Measurements from ENCODE around the gene DOCK7.

DNA sequence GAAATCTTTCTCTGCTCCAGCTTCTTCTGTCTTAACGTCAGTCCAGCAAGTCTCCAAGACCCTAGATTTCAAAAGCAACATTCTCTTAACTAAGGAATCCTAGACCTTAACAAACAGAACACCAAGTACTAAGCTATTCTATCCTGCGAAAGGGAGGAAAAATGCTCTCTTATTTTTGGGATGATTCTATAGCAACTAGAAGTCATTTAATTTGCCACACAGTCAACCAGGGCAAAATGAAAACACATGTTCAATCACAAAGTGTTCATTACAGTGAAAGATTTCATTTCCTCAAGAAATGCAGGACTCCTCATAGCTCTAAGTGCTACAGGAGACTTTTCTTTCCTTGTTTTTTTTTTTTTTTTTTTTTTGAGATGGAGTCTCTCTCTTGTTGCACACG lies 36.2 kb upstream of the DOCK7 start:
- TF ChIP-seq, protein P1, sequence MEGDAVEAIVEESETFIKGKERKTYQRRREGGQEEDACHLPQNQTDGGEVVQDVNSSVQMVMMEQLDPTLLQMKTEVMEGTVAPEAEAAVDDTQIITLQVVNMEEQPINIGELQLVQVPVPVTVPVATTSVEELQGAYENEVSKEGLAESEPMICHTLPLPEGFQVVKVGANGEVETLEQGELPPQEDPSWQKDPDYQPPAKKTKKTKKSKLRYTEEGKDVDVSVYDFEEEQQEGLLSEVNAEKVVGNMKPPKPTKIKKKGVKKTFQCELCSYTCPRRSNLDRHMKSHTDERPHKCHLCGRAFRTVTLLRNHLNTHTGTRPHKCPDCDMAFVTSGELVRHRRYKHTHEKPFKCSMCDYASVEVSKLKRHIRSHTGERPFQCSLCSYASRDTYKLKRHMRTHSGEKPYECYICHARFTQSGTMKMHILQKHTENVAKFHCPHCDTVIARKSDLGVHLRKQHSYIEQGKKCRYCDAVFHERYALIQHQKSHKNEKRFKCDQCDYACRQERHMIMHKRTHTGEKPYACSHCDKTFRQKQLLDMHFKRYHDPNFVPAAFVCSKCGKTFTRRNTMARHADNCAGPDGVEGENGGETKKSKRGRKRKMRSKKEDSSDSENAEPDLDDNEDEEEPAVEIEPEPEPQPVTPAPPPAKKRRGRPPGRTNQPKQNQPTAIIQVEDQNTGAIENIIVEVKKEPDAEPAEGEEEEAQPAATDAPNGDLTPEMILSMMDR (IDR thresholded peaks at IDR 0.05; ENCODE audit: insufficient read depth, low read length, poor library complexity, severe bottlenecking), result no peak
- no peak for TF ChIP-seq EZH2phosphoT487 (conservative IDR thresholded peaks at IDR 0.05; ENCODE audit: low read length)

Data from SU-DHL-6 (cell line).